ENCODE measurements around the gene SYNE1. TPM values are rescaled to one million over a fixed set of nuclear protein-coding genes. Genes with fewer than 3 reads are reported as not detected.

Gene SYNE1
- total RNA-seq, 1 experiment from 2014 or later: 10.8 TPM

- Histone ChIP-seq H3K27me3 (no peaks in the 10 kb centered on the region), H3K4me3 (no peak overlapping the region), H3K9me3 (no peaks in the 10 kb centered on the region), H3K36me3 (no peaks in the 10 kb centered on the region)
- DNase-seq: no peak
Measured at GRCh38 chr6:152484806-152485205, 152.4 kb downstream of the SYNE1 start.

- no peak for DNase-seq
- Histone ChIP-seq H3K27me3 (no peaks in the 10 kb centered on the region), H3K4me3 (no peak overlapping the region), H3K9me3 (no peaks in the 10 kb centered on the region), H3K36me3 (no peaks in the 10 kb centered on the region)
Measured at GRCh38 chr6:152482289-152482688, 154.9 kb downstream of the SYNE1 start.

- no peaks in the 10 kb centered on the region for H3K9me3 ChIP-seq
- no peak for DNase-seq
- no peaks in the 10 kb centered on the region for H3K36me3 ChIP-seq
- H3K27me3 ChIP-seq: no peaks in the 10 kb centered on the region
- H3K4me3 ChIP-seq: no peak overlapping the region
Measured at GRCh38 chr6:152478377-152479010, 158.7 kb downstream of the SYNE1 start.

- Histone ChIP-seq H3K27me3 (no peaks in the 10 kb centered on the region), H3K4me3 (no peak overlapping the region), H3K36me3 (no peaks in the 10 kb centered on the region), H3K9me3 (no peaks in the 10 kb centered on the region)
- no peak for DNase-seq
Measured at GRCh38 chr6:152474354-152474753, 162.8 kb downstream of the SYNE1 start.

GRCh38 chr6:152472325-152472724 lies 164.8 kb downstream of the SYNE1 start:
- no peak for DNase-seq

GRCh38 chr6:152471456-152472265 lies 165.5 kb downstream of the SYNE1 start:
- no peaks in the 10 kb centered on the region for H3K36me3 ChIP-seq

More at GRCh38 chr6:152472325-152472724, 164.8 kb downstream of the SYNE1 start:
- no peaks in the 10 kb centered on the region for H3K27me3 ChIP-seq
- no peaks in the 10 kb centered on the region for H3K36me3 ChIP-seq
- H3K4me3 ChIP-seq: no peak overlapping the region
- H3K9me3 ChIP-seq: no peaks in the 10 kb centered on the region

GRCh38 chr6:152463164-152463563 lies 174.0 kb downstream of the SYNE1 start:
- Histone ChIP-seq H3K9me3 (no peaks in the 10 kb centered on the region), H3K4me3 (peak overlapping the region; percentile 52), H3K27me3 (no peaks in the 10 kb centered on the region), H3K36me3 (no peaks in the 10 kb centered on the region)
- no peak for DNase-seq

More at GRCh38 chr6:152471456-152472265, 165.5 kb downstream of the SYNE1 start:
- Histone ChIP-seq H3K9me3 (no peaks in the 10 kb centered on the region), H3K4me3 (peak overlapping the region; percentile 40), H3K27me3 (no peaks in the 10 kb centered on the region)
- no peak for DNase-seq

- no peak for DNase-seq
- Histone ChIP-seq H3K27me3 (no peaks in the 10 kb centered on the region), H3K36me3 (no peaks in the 10 kb centered on the region), H3K9me3 (no peaks in the 10 kb centered on the region), H3K4me3 (peak overlapping the region; percentile 52)
Measured at GRCh38 chr6:152462716-152463115, 174.4 kb downstream of the SYNE1 start.

GRCh38 chr6:152461556-152461955 lies 175.6 kb downstream of the SYNE1 start:
- Histone ChIP-seq H3K9me3 (no peaks in the 10 kb centered on the region), H3K27me3 (no peaks in the 10 kb centered on the region), H3K4me3 (no peak overlapping the region), H3K36me3 (no peaks in the 10 kb centered on the region)
- no peak for DNase-seq

GRCh38 chr6:152458648-152459644 lies 178.2 kb downstream of the SYNE1 start:
- H3K27me3 ChIP-seq: no peaks in the 10 kb centered on the region
- DNase-seq: no peak
- no peaks in the 10 kb centered on the region for H3K9me3 ChIP-seq
- H3K36me3 ChIP-seq: no peaks in the 10 kb centered on the region
- no peak overlapping the region for H3K4me3 ChIP-seq

- Histone ChIP-seq H3K36me3 (no peaks in the 10 kb centered on the region), H3K4me3 (no peak overlapping the region), H3K27me3 (no peaks in the 10 kb centered on the region), H3K9me3 (no peaks in the 10 kb centered on the region)
- no peak for DNase-seq
Measured at GRCh38 chr6:152457949-152458624, 179.1 kb downstream of the SYNE1 start.

- Histone ChIP-seq H3K36me3 (no peaks in the 10 kb centered on the region), H3K4me3 (no peak overlapping the region), H3K27me3 (no peaks in the 10 kb centered on the region), H3K9me3 (no peaks in the 10 kb centered on the region)
- no peak for DNase-seq
Measured at GRCh38 chr6:152454003-152454402, 183.2 kb downstream of the SYNE1 start.

GRCh38 chr6:152453421-152453820 lies 183.7 kb downstream of the SYNE1 start:
- Histone ChIP-seq H3K27me3 (no peaks in the 10 kb centered on the region), H3K9me3 (no peaks in the 10 kb centered on the region), H3K36me3 (no peaks in the 10 kb centered on the region), H3K4me3 (no peak overlapping the region)
- no peak for DNase-seq

- no peak for DNase-seq
- H3K36me3 ChIP-seq: no peaks in the 10 kb centered on the region
- H3K4me3 ChIP-seq: no peak overlapping the region
- H3K27me3 ChIP-seq: no peaks in the 10 kb centered on the region
- H3K9me3 ChIP-seq: no peaks in the 10 kb centered on the region
Measured at GRCh38 chr6:152452639-152453038, 184.5 kb downstream of the SYNE1 start.

GRCh38 chr6:152450519-152450918 lies 186.6 kb downstream of the SYNE1 start:
- Histone ChIP-seq H3K27me3 (no peaks in the 10 kb centered on the region), H3K36me3 (no peaks in the 10 kb centered on the region), H3K9me3 (no peaks in the 10 kb centered on the region), H3K4me3 (no peak overlapping the region)
- DNase-seq: no peak

- H3K27me3 ChIP-seq: no peaks in the 10 kb centered on the region
- H3K36me3 ChIP-seq: no peaks in the 10 kb centered on the region
- H3K9me3 ChIP-seq: no peaks in the 10 kb centered on the region
- H3K4me3 ChIP-seq: no peak overlapping the region
- DNase-seq: no peak
Measured at GRCh38 chr6:152441902-152442301, 195.3 kb downstream of the SYNE1 start.

Measured in MG63 (cell line).